Sigmoid colon (tissue), 4 donors: ENCODE results near the gene PLEKHM2.

ENCODE experiments used
- CTCF ChIP-seq, 4 experiments: fragments of 450-650 bp in 3 of 4; fragments of 200-600 bp in 1 of 4; IDR thresholded peaks; one replicate each; pipeline ENCODE4 v1.5.1; 2016 to 2019; ENCODE audit warnings: antibody characterized with exemption in 4 of 4, mild to moderate bottlenecking in 3 of 4, moderate library complexity in 2 of 4
- EP300 ChIP-seq, 4 donors: sonication (generic); formaldehyde crosslinking; IDR thresholded peaks; one replicate each; pipeline ENCODE4 v1.6.1; 2017; ENCODE audit warnings: antibody characterized with exemption in 4 of 4
- POLR2A ChIP-seq, 2 donors: fragments of 450-650 bp; IDR thresholded peaks; one replicate each; pipeline ENCODE4 v1.6.1; 2016; ENCODE audit warnings: antibody characterized with exemption in 2 of 2, mild to moderate bottlenecking in 2 of 2, moderate library complexity in 2 of 2

- TF ChIP-seq CTCF (IDR thresholded peaks at IDR 0.05) (no peak), EP300 (IDR thresholded peaks at IDR 0.05) (no peak), POLR2A (IDR thresholded peaks at IDR 0.05) (no peak)
Observed at GRCh38 chr1:15682936-15683341, 1.2 kb upstream of the PLEKHM2 start.
